MM.1S (cell line): ENCODE results near the gene MRPL30.

Experiments
- CTCF ChIP-seq: fragments of 300-600 bp; sonication (generic); IDR thresholded peaks from 2 replicates; pipeline ENCODE4 v1.5.1; 2016; ENCODE audit warnings: antibody characterized with exemption, low read length, mixed read lengths
- EZH2 ChIP-seq: fragments of 300-600 bp; sonication (generic); optimal IDR thresholded peaks from 2 replicates; pipeline ENCODE3; 2017; ENCODE audit warnings: low read depth, mild to moderate bottlenecking, antibody characterized with exemption, low read length, mixed read lengths
- EZH2phosphoT487 ChIP-seq: fragments of 300-600 bp; sonication (generic); IDR thresholded peaks from 2 replicates; pipeline ENCODE4 v1.6.1; 2018; ENCODE audit warnings: antibody characterized with exemption, low read length

- no peak for TF ChIP-seq CTCF
- no peak for TF ChIP-seq EZH2
- no peak for TF ChIP-seq EZH2phosphoT487
Observed at GRCh38 chr2:99184811-99185210, 3.8 kb downstream of the MRPL30 start.
